ENCODE results near the gene CCDC60.
A peak's percentile ranks its signal among the peaks of the same experiment; 100 is the strongest.

CCDC60 gene

GRCh38 chr12:119334430-119335170, at the start of gene CCDC60:
Gene CCDC60, plus strand, starts transcription at chr12:119334729. Its CDS starts 448 bp downstream, at chr12:119335177.
- DNase-seq: peak in 1 of 3 donors; percentile 18

GRCh38 chr12:119288576-119288975, 46.0 kb upstream of the CCDC60 start:
- no peak for DNase-seq

GRCh38 chr12:119292893-119293630, 41.5 kb upstream of the CCDC60 start:
- DNase-seq: no peak

GRCh38 chr12:119294211-119294610, 40.3 kb upstream of the CCDC60 start:
- DNase-seq: no peak

- no peak for DNase-seq
Measured at GRCh38 chr12:119296535-119296934, 38.0 kb upstream of the CCDC60 start.

- no peak for DNase-seq
Measured at GRCh38 chr12:119299130-119299529, 35.4 kb upstream of the CCDC60 start.

- DNase-seq: no peak
Measured at GRCh38 chr12:119301379-119301778, 33.1 kb upstream of the CCDC60 start.

GRCh38 chr12:119302451-119303080, 32.0 kb upstream of the CCDC60 start:
- no peak for DNase-seq

GRCh38 chr12:119306593-119306992, 27.9 kb upstream of the CCDC60 start:
- DNase-seq: no peak

- DNase-seq: no peak
Measured at GRCh38 chr12:119307747-119308146, 26.8 kb upstream of the CCDC60 start.

- no peak for DNase-seq
Measured at GRCh38 chr12:119308708-119309456, 25.6 kb upstream of the CCDC60 start.

GRCh38 chr12:119311878-119312277, 22.7 kb upstream of the CCDC60 start:
- DNase-seq: no peak

- no peak for DNase-seq
Measured at GRCh38 chr12:119312904-119313303, 21.6 kb upstream of the CCDC60 start.

GRCh38 chr12:119314290-119314689, 20.2 kb upstream of the CCDC60 start:
- no peak for DNase-seq

- no peak for DNase-seq
Measured at GRCh38 chr12:119319638-119320037, 14.9 kb upstream of the CCDC60 start.

GRCh38 chr12:119320678-119321077, 13.9 kb upstream of the CCDC60 start:
- DNase-seq: no peak

GRCh38 chr12:119322301-119322723, 12.2 kb upstream of the CCDC60 start:
- DNase-seq: no peak

GRCh38 chr12:119325813-119326212, 8.7 kb upstream of the CCDC60 start:
- DNase-seq: no peak

- DNase-seq: no peak
Measured at GRCh38 chr12:119326341-119326740, 8.2 kb upstream of the CCDC60 start.

GRCh38 chr12:119327471-119327870, 7.1 kb upstream of the CCDC60 start:
- no peak for DNase-seq

GRCh38 chr12:119328111-119328510, 6.4 kb upstream of the CCDC60 start:
- peak in 2 of 3 donors; percentile 6 to 21 for DNase-seq

- no peak for DNase-seq
Measured at GRCh38 chr12:119338593-119339363, 4.2 kb downstream of the CCDC60 start.

Measured in suppressor macrophage treated with lipopolysaccharide for 1 hour (primary cell).